Measurements from ENCODE around the gene CNOT6L.

Gene CNOT6L

DNA sequence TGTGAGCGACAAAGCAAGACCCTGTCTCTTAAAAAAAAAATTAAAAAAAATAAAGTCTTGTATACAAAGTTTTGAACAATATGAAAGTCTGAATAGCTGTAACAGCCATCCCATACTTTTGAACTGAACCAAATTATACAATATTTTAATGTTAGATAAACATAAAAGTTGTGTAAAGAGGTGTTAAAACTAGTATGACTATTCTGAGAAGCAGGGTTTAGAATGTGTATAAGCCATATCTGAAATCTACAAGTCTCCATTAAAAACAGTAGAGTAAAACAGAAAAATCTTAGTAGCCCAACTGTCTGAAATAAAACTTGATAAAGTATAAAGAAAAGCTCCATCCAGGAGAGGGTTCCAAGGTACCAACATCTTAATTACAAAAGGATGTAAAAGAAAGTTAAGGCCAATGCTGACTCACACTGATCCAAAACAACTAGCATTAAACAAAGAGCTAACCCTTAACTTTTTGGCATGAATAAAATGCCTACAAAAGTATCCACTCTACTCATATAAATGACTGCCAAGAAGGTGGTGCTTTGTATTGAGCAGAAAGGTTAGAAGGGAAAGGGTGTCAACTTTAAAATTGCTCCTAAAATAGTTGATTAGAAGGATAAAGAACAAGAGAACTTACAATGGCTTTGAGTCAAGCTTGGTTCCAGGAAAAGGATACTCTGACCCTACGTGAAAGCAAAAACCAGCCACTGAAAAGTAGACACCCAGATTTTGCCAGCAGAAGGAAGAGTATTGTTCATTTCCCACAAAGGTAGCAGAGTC is 18.5 kb downstream of the CNOT6L start:
- 0 out of 2 replicates have a peak overlapping the region, but pooled peaks have one; percentile 13 for H3K27ac ChIP-seq (ENCODE audit: low read depth, low read length)
- H3K4me3 ChIP-seq (ENCODE audit: low read depth, low read length) = no peak overlapping the region
- no peak overlapping the region for H3K9ac ChIP-seq (ENCODE audit: low read length)

DNA sequence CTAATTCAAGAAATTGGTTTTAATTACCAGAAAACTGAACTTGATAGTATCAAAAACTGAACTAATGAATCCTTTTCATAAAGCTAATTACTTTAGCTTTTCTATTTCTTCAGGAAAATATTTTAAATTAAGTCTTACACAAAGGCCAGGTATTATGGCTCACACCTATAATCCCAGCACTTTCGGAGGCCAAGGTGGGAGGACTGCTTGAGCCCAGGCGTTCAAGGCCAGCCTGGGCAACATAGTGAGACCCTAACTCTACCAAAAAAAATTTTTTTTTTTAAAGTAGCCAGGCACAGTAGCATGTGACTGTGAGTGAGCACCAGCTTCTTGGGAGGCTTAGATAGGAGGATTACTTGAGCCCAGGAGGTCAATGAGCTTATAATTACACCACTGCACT is 19.1 kb downstream of the CNOT6L start:
- H3K27me3 ChIP-seq (ENCODE audit: control insufficient read depth, insufficient read depth, low read length) = no peaks in the 10 kb centered on the region
- no peaks in the 10 kb centered on the region for H3K36me3 ChIP-seq (ENCODE audit: control insufficient read depth, insufficient read depth, low read length)
- H3K27ac ChIP-seq (ENCODE audit: low read depth, low read length) = 0 out of 2 replicates have a peak overlapping the region, but pooled peaks have one; percentile 13
- peaks cover 11% of the 10 kb centered on the region for H3K4me1 ChIP-seq (ENCODE audit: control insufficient read depth, insufficient read depth, low read length)
- peaks cover 6% of the 10 kb centered on the region for H3K9me3 ChIP-seq (ENCODE audit: control insufficient read depth, insufficient read depth, low read depth, low read length)
- H3K4me3 ChIP-seq (ENCODE audit: low read depth, low read length) = no peak overlapping the region
- no peak overlapping the region for H3K9ac ChIP-seq (ENCODE audit: low read length)

More for the DNA sequence above, 18.5 kb downstream of the CNOT6L start:
- H3K36me3 ChIP-seq (ENCODE audit: control insufficient read depth, insufficient read depth, low read length) = no peaks in the 10 kb centered on the region
- H3K27me3 ChIP-seq (ENCODE audit: control insufficient read depth, insufficient read depth, low read length) = no peaks in the 10 kb centered on the region
- peaks cover 6% of the 10 kb centered on the region for H3K9me3 ChIP-seq (ENCODE audit: control insufficient read depth, insufficient read depth, low read depth, low read length)
- peaks cover 11% of the 10 kb centered on the region for H3K4me1 ChIP-seq (ENCODE audit: control insufficient read depth, insufficient read depth, low read length)

DNA sequence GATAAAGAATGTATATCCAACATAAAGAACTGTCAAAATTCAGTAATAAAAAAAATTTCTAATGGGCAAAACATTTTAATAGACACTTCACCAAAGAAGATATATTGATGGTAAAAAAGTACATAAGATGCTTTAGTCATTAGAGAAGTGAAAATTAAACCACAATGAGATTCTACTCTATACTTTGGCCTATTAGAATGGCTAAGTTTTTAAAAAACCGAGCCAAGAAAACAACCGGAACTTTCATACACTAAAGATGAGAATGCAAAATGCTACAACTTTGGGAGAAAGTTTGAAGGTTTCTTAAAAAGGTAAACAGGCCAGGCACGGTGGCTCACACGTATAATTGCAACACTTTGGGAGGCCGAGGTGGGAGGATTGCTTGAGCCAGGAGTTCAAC is 20.8 kb downstream of the CNOT6L start:
- peaks cover 11% of the 10 kb centered on the region for H3K4me1 ChIP-seq (ENCODE audit: control insufficient read depth, insufficient read depth, low read length)
- H3K9me3 ChIP-seq (ENCODE audit: control insufficient read depth, insufficient read depth, low read depth, low read length) = peaks cover 6% of the 10 kb centered on the region
- H3K9ac ChIP-seq (ENCODE audit: low read length) = no peak overlapping the region
- no peaks in the 10 kb centered on the region for H3K27me3 ChIP-seq (ENCODE audit: control insufficient read depth, insufficient read depth, low read length)
- no peak overlapping the region for H3K4me3 ChIP-seq (ENCODE audit: low read depth, low read length)
- H3K36me3 ChIP-seq (ENCODE audit: control insufficient read depth, insufficient read depth, low read length) = no peaks in the 10 kb centered on the region
- no peak overlapping the region for H3K27ac ChIP-seq (ENCODE audit: low read depth, low read length)

DNA sequence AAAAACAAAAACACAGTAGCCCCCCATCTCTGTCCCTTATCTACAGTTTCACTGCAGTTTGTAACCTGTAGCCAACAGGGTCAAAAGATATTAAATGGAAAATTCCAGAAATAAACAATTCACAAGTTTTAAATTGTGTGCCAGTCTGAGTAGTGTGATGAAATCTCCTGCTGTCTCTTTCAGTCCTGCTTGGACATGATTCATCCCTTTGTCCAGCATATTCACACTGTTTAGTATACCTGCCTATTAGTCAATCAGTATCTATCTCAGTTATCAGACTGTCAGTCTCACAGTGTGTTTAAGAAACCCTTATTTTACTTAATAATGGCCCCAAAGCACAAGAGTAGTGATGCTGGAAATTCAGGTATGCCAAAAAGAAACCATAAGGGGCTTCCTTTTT is 21.9 kb downstream of the CNOT6L start:
- no peak overlapping the region for H3K4me3 ChIP-seq (ENCODE audit: low read depth, low read length)
- H3K36me3 ChIP-seq (ENCODE audit: control insufficient read depth, insufficient read depth, low read length) = no peaks in the 10 kb centered on the region
- peaks cover 6% of the 10 kb centered on the region for H3K9me3 ChIP-seq (ENCODE audit: control insufficient read depth, insufficient read depth, low read depth, low read length)
- no peaks in the 10 kb centered on the region for H3K27me3 ChIP-seq (ENCODE audit: control insufficient read depth, insufficient read depth, low read length)
- H3K27ac ChIP-seq (ENCODE audit: low read depth, low read length) = no peak overlapping the region
- peaks cover 11% of the 10 kb centered on the region for H3K4me1 ChIP-seq (ENCODE audit: control insufficient read depth, insufficient read depth, low read length)
- H3K9ac ChIP-seq (ENCODE audit: low read length) = no peak overlapping the region

DNA sequence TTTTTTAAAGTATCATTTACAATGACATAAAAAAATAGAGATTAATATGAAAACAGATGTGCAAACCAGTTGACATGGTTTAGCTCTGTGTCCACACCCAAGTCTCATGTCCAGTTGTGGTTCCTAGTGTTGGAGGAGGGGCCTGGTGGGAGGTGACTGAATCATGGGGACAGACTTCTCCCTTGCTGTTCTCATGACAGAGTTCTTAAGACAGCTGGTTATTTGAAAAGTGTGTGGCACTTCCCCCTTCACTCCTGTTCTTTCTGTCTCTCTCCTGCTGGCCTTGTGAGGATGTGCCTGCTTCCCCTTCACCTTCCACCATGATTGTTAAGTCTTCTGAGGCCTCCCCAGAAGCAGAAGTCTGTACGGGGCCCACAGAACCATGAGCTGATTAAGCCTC is 23.8 kb downstream of the CNOT6L start:
- Histone ChIP-seq H3K27me3 (ENCODE audit: control insufficient read depth, insufficient read depth, low read length) (no peaks in the 10 kb centered on the region), H3K4me3 (ENCODE audit: low read depth, low read length) (no peak overlapping the region), H3K4me1 (ENCODE audit: control insufficient read depth, insufficient read depth, low read length) (no peaks in the 10 kb centered on the region), H3K36me3 (ENCODE audit: control insufficient read depth, insufficient read depth, low read length) (no peaks in the 10 kb centered on the region), H3K9ac (ENCODE audit: low read length) (no peak overlapping the region), H3K27ac (ENCODE audit: low read depth, low read length) (no peak overlapping the region), H3K9me3 (ENCODE audit: control insufficient read depth, insufficient read depth, low read depth, low read length) (peaks cover 6% of the 10 kb centered on the region)

DNA sequence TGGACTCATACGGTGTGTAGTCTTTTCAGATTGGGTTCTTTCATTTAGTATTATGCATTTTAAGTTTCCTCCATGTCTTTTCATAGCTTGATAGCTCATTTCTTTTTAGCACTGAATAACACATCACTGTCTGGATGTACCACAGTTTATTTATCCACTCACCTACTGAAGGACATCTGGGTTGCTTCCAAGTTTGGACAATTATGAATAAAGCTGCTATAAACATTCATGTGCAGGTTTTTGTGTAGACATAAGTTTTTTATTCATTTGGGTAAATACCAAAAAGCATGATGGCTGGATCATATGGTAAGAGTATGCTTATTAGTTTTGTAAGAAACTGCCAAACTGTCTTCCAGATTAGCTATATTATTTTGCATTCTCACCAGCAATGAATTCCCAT is 29.0 kb downstream of the CNOT6L start:
- no peaks in the 10 kb centered on the region for H3K9me3 ChIP-seq (ENCODE audit: control insufficient read depth, insufficient read depth, low read depth, low read length)
- no peak overlapping the region for H3K4me3 ChIP-seq (ENCODE audit: low read depth, low read length)
- H3K27me3 ChIP-seq (ENCODE audit: control insufficient read depth, insufficient read depth, low read length) = no peaks in the 10 kb centered on the region
- no peaks in the 10 kb centered on the region for H3K36me3 ChIP-seq (ENCODE audit: control insufficient read depth, insufficient read depth, low read length)
- H3K27ac ChIP-seq (ENCODE audit: low read depth, low read length) = no peak overlapping the region
- H3K4me1 ChIP-seq (ENCODE audit: control insufficient read depth, insufficient read depth, low read length) = no peaks in the 10 kb centered on the region
- H3K9ac ChIP-seq (ENCODE audit: low read length) = no peak overlapping the region

DNA sequence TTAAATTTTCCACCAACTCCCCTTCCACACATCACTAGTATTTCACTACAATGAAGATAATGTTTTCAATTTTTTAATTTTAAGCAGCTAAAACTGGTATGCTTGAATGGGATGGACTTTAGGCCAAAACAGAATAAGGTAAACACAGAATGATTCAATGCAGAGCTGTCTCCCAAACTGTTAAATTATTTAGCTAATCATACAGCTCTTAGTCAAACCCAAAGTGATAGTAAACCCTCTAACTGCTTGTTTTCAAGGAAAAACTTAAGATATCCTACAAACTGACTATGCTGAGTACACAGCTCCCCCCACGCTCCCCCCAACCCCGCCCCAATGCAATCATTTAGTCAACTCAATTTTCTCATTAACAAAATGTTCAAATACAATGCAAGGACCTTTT is 30.2 kb downstream of the CNOT6L start:
- H3K4me3 ChIP-seq (ENCODE audit: low read depth, low read length) = no peak overlapping the region
- H3K4me1 ChIP-seq (ENCODE audit: control insufficient read depth, insufficient read depth, low read length) = no peaks in the 10 kb centered on the region
- no peaks in the 10 kb centered on the region for H3K27me3 ChIP-seq (ENCODE audit: control insufficient read depth, insufficient read depth, low read length)

DNA sequence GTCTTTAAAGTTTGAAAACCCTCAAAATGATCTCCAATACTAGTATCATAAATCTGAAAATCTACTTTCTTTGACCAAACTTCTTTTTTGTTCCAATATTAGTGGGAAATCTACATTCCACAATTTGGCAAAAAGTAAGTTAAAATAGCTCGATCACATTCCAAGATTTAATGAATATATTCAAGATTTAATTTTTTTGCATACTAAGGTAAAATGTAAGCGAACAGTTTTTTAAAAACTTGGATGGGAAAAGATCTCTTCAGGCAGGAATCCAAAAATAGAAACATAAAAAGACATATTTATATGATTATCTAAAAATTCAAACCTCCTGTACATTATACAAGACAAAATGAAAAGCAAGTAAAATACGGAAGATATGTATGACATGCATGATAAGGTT is 31.2 kb downstream of the CNOT6L start:
- no peaks in the 10 kb centered on the region for H3K27me3 ChIP-seq (ENCODE audit: control insufficient read depth, insufficient read depth, low read length)
- H3K36me3 ChIP-seq (ENCODE audit: control insufficient read depth, insufficient read depth, low read length) = no peaks in the 10 kb centered on the region
- H3K9me3 ChIP-seq (ENCODE audit: control insufficient read depth, insufficient read depth, low read depth, low read length) = no peaks in the 10 kb centered on the region
- no peak overlapping the region for H3K9ac ChIP-seq (ENCODE audit: low read length)
- H3K4me1 ChIP-seq (ENCODE audit: control insufficient read depth, insufficient read depth, low read length) = no peaks in the 10 kb centered on the region
- H3K27ac ChIP-seq (ENCODE audit: low read depth, low read length) = no peak overlapping the region
- no peak overlapping the region for H3K4me3 ChIP-seq (ENCODE audit: low read depth, low read length)

More for the DNA sequence above, 30.2 kb downstream of the CNOT6L start:
- no peaks in the 10 kb centered on the region for H3K36me3 ChIP-seq (ENCODE audit: control insufficient read depth, insufficient read depth, low read length)
- no peaks in the 10 kb centered on the region for H3K9me3 ChIP-seq (ENCODE audit: control insufficient read depth, insufficient read depth, low read depth, low read length)
- no peak overlapping the region for H3K27ac ChIP-seq (ENCODE audit: low read depth, low read length)
- H3K9ac ChIP-seq (ENCODE audit: low read length) = no peak overlapping the region

DNA sequence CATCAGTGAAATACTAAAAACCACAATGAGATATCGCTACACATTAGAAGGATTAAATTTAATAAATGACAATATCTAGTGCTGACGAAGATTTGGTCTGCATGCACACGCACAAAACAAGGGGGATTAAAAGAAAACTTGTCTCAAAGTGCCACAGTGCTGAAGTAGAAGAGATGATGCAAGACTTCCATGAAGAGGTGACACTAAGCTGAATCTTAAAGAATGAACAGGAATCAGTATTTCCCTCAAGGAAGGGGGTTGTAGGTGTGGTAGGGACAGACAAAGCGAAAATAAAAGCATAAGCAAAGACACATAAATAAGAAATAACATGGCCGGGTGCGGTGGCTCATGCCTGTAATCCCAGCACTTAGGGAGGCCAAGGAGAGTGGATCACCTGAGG is 33.5 kb downstream of the CNOT6L start:
- H3K36me3 ChIP-seq (ENCODE audit: control insufficient read depth, insufficient read depth, low read length) = no peaks in the 10 kb centered on the region
- no peak overlapping the region for H3K9ac ChIP-seq (ENCODE audit: low read length)
- H3K27ac ChIP-seq (ENCODE audit: low read depth, low read length) = no peak overlapping the region
- no peaks in the 10 kb centered on the region for H3K9me3 ChIP-seq (ENCODE audit: control insufficient read depth, insufficient read depth, low read depth, low read length)
- no peaks in the 10 kb centered on the region for H3K27me3 ChIP-seq (ENCODE audit: control insufficient read depth, insufficient read depth, low read length)
- H3K4me1 ChIP-seq (ENCODE audit: control insufficient read depth, insufficient read depth, low read length) = no peaks in the 10 kb centered on the region
- H3K4me3 ChIP-seq (ENCODE audit: low read depth, low read length) = no peak overlapping the region

DNA sequence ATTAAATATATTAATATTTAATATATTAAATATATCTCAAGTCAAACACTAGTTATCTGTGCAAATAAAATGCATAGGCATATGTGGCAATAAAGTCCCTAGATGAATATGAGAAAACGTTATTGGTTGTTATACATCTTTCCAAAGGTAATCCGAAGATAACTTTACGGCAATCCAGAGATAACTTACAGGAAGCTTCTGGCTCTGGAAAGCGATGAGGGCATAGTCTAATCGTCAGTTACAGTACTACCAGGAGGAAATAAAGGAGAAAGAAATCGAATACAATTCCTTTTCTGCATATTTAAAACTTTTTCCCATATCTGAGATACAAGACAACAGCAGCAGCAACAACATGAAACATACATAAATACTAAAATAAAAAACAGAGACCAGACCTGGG is 35.3 kb downstream of the CNOT6L start:
- Histone ChIP-seq H3K9ac (ENCODE audit: low read length) (no peak overlapping the region), H3K4me1 (ENCODE audit: control insufficient read depth, insufficient read depth, low read length) (no peaks in the 10 kb centered on the region), H3K27me3 (ENCODE audit: control insufficient read depth, insufficient read depth, low read length) (no peaks in the 10 kb centered on the region), H3K36me3 (ENCODE audit: control insufficient read depth, insufficient read depth, low read length) (no peaks in the 10 kb centered on the region), H3K4me3 (ENCODE audit: low read depth, low read length) (no peak overlapping the region), H3K9me3 (ENCODE audit: control insufficient read depth, insufficient read depth, low read depth, low read length) (no peaks in the 10 kb centered on the region), H3K27ac (ENCODE audit: low read depth, low read length) (no peak overlapping the region)

DNA sequence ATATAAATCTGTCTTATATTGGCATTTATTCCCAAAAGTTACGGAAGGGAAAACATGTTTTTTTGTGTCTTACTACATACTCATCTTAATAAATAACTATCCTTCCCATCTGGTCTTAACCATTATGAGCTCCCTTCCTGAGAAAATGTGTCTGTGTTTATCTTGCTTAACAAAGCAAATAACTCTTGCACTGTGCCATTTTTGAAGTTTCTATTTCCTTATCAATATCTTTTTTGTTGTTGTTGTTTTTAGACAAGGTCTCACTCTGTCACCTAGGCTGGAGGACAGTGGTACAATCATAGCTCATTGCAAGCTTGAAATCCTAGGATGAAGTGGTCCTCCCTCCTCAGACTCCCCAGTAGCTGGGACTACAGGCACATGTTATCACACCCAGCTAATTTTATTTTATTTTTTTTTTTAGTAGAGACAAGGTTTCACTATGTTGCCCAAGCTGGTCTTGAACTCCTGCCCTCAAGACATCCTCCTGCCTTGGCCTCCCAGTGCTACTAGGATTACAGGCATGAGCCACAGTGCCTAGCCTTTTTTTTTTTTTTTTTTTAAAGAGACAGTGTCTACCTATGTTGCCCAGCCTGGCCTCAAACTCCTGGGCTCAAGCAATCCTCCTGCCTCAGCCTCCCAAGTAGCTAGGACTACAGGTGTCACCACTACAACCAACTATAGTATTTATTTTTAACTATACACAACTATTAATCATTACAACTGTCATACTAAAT is 36.9 kb downstream of the CNOT6L start:
- H3K9ac ChIP-seq (ENCODE audit: low read length) = no peak overlapping the region
- no peaks in the 10 kb centered on the region for H3K9me3 ChIP-seq (ENCODE audit: control insufficient read depth, insufficient read depth, low read depth, low read length)
- H3K4me3 ChIP-seq (ENCODE audit: low read depth, low read length) = no peak overlapping the region
- peaks cover under 1% of the 10 kb centered on the region; the same call in 1 of the 2 replicates for H3K4me1 ChIP-seq (ENCODE audit: control insufficient read depth, insufficient read depth, low read length)
- no peak overlapping the region for H3K27ac ChIP-seq (ENCODE audit: low read depth, low read length)
- H3K27me3 ChIP-seq (ENCODE audit: control insufficient read depth, insufficient read depth, low read length) = no peaks in the 10 kb centered on the region
- no peaks in the 10 kb centered on the region for H3K36me3 ChIP-seq (ENCODE audit: control insufficient read depth, insufficient read depth, low read length)
